ENCODE data around the gene PRICKLE4. TPM values are rescaled to one million over a fixed set of nuclear protein-coding genes. Genes with fewer than 3 reads are reported as not detected.

PRICKLE4 gene
- total and polyA plus RNA-seq, 2 of the 4 experiments (the other 2 are of a cell fraction): 0.72 TPM; not detected in 1

- H4K8ac ChIP-seq (ENCODE audit: low read depth in 2 of 2, low read length in 2 of 2): no peak overlapping the region
- no peak overlapping the region for H2BK120ac ChIP-seq (ENCODE audit: low read depth, low read length)
- H3K4ac ChIP-seq (ENCODE audit: low read depth, low read length): no peak overlapping the region
- H3K4me2 ChIP-seq (ENCODE audit: low read depth, low read length): no peak overlapping the region
- no peaks in the 10 kb centered on the region for H3K9me3 ChIP-seq (ENCODE audit: control insufficient read depth, insufficient read depth, low read length)
- no peak overlapping the region for H3K4me3 ChIP-seq (ENCODE audit: insufficient read depth, low read depth, low read length)
- H4K5ac ChIP-seq (ENCODE audit: low read depth, low read length): no peak overlapping the region
- H2AFZ ChIP-seq (replicated peaks; ENCODE audit: low read length, poor library complexity): no peak overlapping the region
- ChIA-PET CTCF (no interaction called here), POLR2A (ENCODE audit: unreplicated experiment) (no interaction called here)
- peaks cover 34% of the 10 kb centered on the region for H3K27me3 ChIP-seq (ENCODE audit: control insufficient read depth, insufficient read depth, low read length)
- no peak overlapping the region for H3K23ac ChIP-seq (ENCODE audit: low read depth, low read length)
- no peaks in the 10 kb centered on the region for H3K36me3 ChIP-seq (ENCODE audit: control insufficient read depth, insufficient read depth, low read length)
- no peak overlapping the region for H2AK5ac ChIP-seq (ENCODE audit: low read depth, low read length)
- H2BK15ac ChIP-seq (ENCODE audit: low read depth, low read length): no peak overlapping the region
- no peaks in the 10 kb centered on the region for H4K20me1 ChIP-seq (ENCODE audit: insufficient read depth, low read length)
- DNase-seq (no peak), ATAC-seq (ENCODE audit: low read depth) (no peak)
- no TSS peak for BruUV-seq (replicated peaks)
- no peak overlapping the region for H2AK9ac ChIP-seq (replicated peaks; ENCODE audit: low read depth, low read length, poor library complexity)
- WGBS, 2 experiments (ENCODE audit: extremely low coverage in 2 of 2, insufficient read length in 1 of 2): no CpG with 5 or more reads among the region's 6 CpGs
- no peak overlapping the region for H3K56ac ChIP-seq (ENCODE audit: extremely low read depth, insufficient read depth, low read length)
- no peak overlapping the region for H2BK5ac ChIP-seq (ENCODE audit: low read depth, low read length, poor library complexity, severe bottlenecking)
- H3K9ac ChIP-seq (ENCODE audit: low read depth, low read length): no peak overlapping the region
- no peaks in the 10 kb centered on the region for H3K79me1 ChIP-seq (ENCODE audit: low read depth in 1 of 2, low read length in 2 of 2)
- no peak overlapping the region for H3K14ac ChIP-seq (replicated peaks; ENCODE audit: low read depth, low read length)
- no peak overlapping the region for H3K18ac ChIP-seq (ENCODE audit: low read depth, low read length)
- in situ Hi-C loops (cut with MboI; ENCODE audit: low sequenced_read_pairs) (no loop called here), dilution Hi-C loops (cut with HindIII; ENCODE audit: low sequenced_read_pairs, unreplicated experiment) (no loop called here), intact Hi-C loops (cut with micrococcal nuclease) (no loop called here)
- H3K4me1 ChIP-seq (ENCODE audit: control insufficient read depth, insufficient read depth, low read length): peaks cover 3% of the 10 kb centered on the region; the same call in 1 of the 2 replicates
- H4K91ac ChIP-seq (ENCODE audit: insufficient read depth, low read depth, low read length): no peak overlapping the region
- no peak overlapping the region for H2BK20ac ChIP-seq (ENCODE audit: low read depth, low read length)
- no peaks in the 10 kb centered on the region; the same call in 1 of the 2 replicates for H3K9me1 ChIP-seq (ENCODE audit: insufficient read depth, low read length)
- H3K27ac ChIP-seq (ENCODE audit: insufficient read depth, low read length): no peak overlapping the region
- TF ChIP-seq CHD1 (IDR thresholded peaks at IDR 0.05; ENCODE audit: low read depth, low read length) (no peak), CEBPB (IDR thresholded peaks at IDR 0.05; ENCODE audit: low read depth, low read length) (no peak), SMC3 (IDR thresholded peaks at IDR 0.05; ENCODE audit: low read depth, low read length) (no peak), POLR2A (IDR thresholded peaks at IDR 0.05; ENCODE audit: low read depth, low read length) (no peak), FOS (IDR thresholded peaks at IDR 0.05; ENCODE audit: low read depth, low read length) (no peak), NFE2L2 (IDR thresholded peaks at IDR 0.05; ENCODE audit: low read depth, low read length) (no peak), USF2 (IDR thresholded peaks at IDR 0.05; ENCODE audit: low read depth, low read length) (no peak), BHLHE40 (IDR thresholded peaks at IDR 0.05; ENCODE audit: low read depth, low read length) (no peak), MAZ (IDR thresholded peaks at IDR 0.05; ENCODE audit: borderline replicate concordance, low read depth, low read length) (no peak), ELK1 (IDR thresholded peaks at IDR 0.05; ENCODE audit: borderline replicate concordance, low read depth, low read length) (no peak), RFX5 (IDR thresholded peaks at IDR 0.05; ENCODE audit: low read depth, low read length) (no peak), MXI1 (IDR thresholded peaks at IDR 0.05; ENCODE audit: borderline replicate concordance, low read depth, low read length) (no peak), RAD21 (IDR thresholded peaks at IDR 0.05; ENCODE audit: low read length) (no peak), RCOR1 (IDR thresholded peaks at IDR 0.05; ENCODE audit: insufficient replicate concordance, low read length) (no peak)
- TF ChIP-seq, protein P1, sequence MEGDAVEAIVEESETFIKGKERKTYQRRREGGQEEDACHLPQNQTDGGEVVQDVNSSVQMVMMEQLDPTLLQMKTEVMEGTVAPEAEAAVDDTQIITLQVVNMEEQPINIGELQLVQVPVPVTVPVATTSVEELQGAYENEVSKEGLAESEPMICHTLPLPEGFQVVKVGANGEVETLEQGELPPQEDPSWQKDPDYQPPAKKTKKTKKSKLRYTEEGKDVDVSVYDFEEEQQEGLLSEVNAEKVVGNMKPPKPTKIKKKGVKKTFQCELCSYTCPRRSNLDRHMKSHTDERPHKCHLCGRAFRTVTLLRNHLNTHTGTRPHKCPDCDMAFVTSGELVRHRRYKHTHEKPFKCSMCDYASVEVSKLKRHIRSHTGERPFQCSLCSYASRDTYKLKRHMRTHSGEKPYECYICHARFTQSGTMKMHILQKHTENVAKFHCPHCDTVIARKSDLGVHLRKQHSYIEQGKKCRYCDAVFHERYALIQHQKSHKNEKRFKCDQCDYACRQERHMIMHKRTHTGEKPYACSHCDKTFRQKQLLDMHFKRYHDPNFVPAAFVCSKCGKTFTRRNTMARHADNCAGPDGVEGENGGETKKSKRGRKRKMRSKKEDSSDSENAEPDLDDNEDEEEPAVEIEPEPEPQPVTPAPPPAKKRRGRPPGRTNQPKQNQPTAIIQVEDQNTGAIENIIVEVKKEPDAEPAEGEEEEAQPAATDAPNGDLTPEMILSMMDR (conservative IDR thresholded peaks at IDR 0.05; ENCODE audit: low read depth, low read length): no peak
Measured at GRCh38 chr6:41758641-41759035, 21.9 kb upstream of the PRICKLE4 start.
